Progenitor cell of endocrine pancreas (in vitro differentiated cells): Measurements from ENCODE around the gene RELL1. TPM values are rescaled to one million over a fixed set of nuclear protein-coding genes. Genes with fewer than 3 reads are reported as not detected.

Experiments used
- DNase-seq: peaks from one replicate; pipeline ENCODE4 v3.0.0; 2021; ENCODE audit warnings: low spot score; ENCODE audit not compliant: unreplicated experiment
- H3K27ac Mint-ChIP-seq: 2 replicates; pipeline ENCODE4 v1.8.0; 2021; ENCODE audit warnings: mild to moderate bottlenecking, moderate library complexity, mixed read lengths
- H3K27me3 Mint-ChIP-seq: 2 replicates; pipeline ENCODE4 v1.8.0; 2021; ENCODE audit warnings: mixed read lengths
- H3K36me3 Mint-ChIP-seq: 2 replicates; pipeline ENCODE4 v1.8.0; 2022; ENCODE audit warnings: mixed read lengths; ENCODE audit not compliant: insufficient read depth
- H3K4me1 Mint-ChIP-seq: 2 replicates; pipeline ENCODE4 v1.8.0; 2021; ENCODE audit warnings: low read depth, mixed read lengths
- H3K4me3 Mint-ChIP-seq: 2 replicates; pipeline ENCODE4 v1.8.0; 2021; ENCODE audit warnings: low read depth, mild to moderate bottlenecking, moderate library complexity, mixed read lengths
- H3K9me3 Mint-ChIP-seq: 2 replicates; pipeline ENCODE4 v1.8.0; 2021; ENCODE audit warnings: low read depth, mixed read lengths
- CTCF ChIP-seq: fragments of 200-600 bp; sonication (generic); IDR thresholded peaks from one replicate; pipeline ENCODE4 v1.5.0; 2021; ENCODE audit warnings: antibody characterized with exemption, mild to moderate bottlenecking; ENCODE audit not compliant: unreplicated experiment
- total RNA-seq: library from RNA; stranded (reverse); gene quantifications from 2 replicates; pipeline ENCODE4 v1.2.1, GENCODE V29; 2021

Gene RELL1
- total RNA-seq, 1 donor from 2014 or later: 33.6 TPM

GRCh38 chr4:37567836-37568235 is 118.3 kb downstream of the RELL1 start:
- Mint-ChIP-seq H3K27me3 (no peaks in the 10 kb centered on the region), H3K9me3 (no peaks in the 10 kb centered on the region), H3K27ac (no peak overlapping the region), H3K4me1 (no peaks in the 10 kb centered on the region), H3K36me3 (peaks cover 23% of the 10 kb centered on the region), H3K4me3 (no peak overlapping the region)
- DNase-seq: no peak
- TF ChIP-seq CTCF: no peak

- no peak for DNase-seq
- Mint-ChIP-seq H3K4me3 (no peak overlapping the region), H3K36me3 (peaks cover 32% of the 10 kb centered on the region), H3K4me1 (no peaks in the 10 kb centered on the region), H3K27me3 (no peaks in the 10 kb centered on the region), H3K9me3 (peaks cover 10% of the 10 kb centered on the region), H3K27ac (no peak overlapping the region)
- no peak for TF ChIP-seq CTCF
Measured at GRCh38 chr4:37562592-37562991, 123.6 kb downstream of the RELL1 start.

- no peak for TF ChIP-seq CTCF
- peaks cover 10% of the 10 kb centered on the region for H3K9me3 Mint-ChIP-seq
- no peaks in the 10 kb centered on the region for H3K4me1 Mint-ChIP-seq
- H3K36me3 Mint-ChIP-seq: peaks cover 32% of the 10 kb centered on the region
- H3K4me3 Mint-ChIP-seq: no peak overlapping the region
- DNase-seq: no peak
- H3K27ac Mint-ChIP-seq: no peak overlapping the region
- no peaks in the 10 kb centered on the region for H3K27me3 Mint-ChIP-seq
Measured at GRCh38 chr4:37561803-37562207, 124.4 kb downstream of the RELL1 start.

GRCh38 chr4:37561196-37561802 is 124.9 kb downstream of the RELL1 start:
- no peak overlapping the region for H3K4me3 Mint-ChIP-seq
- H3K4me1 Mint-ChIP-seq: no peaks in the 10 kb centered on the region
- H3K36me3 Mint-ChIP-seq: peaks cover 32% of the 10 kb centered on the region

More at GRCh38 chr4:37561196-37561802, 124.9 kb downstream of the RELL1 start:
- Mint-ChIP-seq H3K9me3 (peaks cover 10% of the 10 kb centered on the region), H3K27me3 (no peaks in the 10 kb centered on the region), H3K27ac (no peak overlapping the region)
- DNase-seq: no peak
- TF ChIP-seq CTCF: no peak

Other genes with a start within 250 kb of the RELL1 start
- gene PGM2, start 140.3 kb upstream of the RELL1 start, total RNA-seq: 25.9 and 31.9 TPM in 2 replicates
- 120 and 138 TPM in 2 replicates for gene TBC1D1, start 204.7 kb upstream of the RELL1 start, total RNA-seq